Measurements from ENCODE around the gene BEND6.

Gene BEND6

DNA sequence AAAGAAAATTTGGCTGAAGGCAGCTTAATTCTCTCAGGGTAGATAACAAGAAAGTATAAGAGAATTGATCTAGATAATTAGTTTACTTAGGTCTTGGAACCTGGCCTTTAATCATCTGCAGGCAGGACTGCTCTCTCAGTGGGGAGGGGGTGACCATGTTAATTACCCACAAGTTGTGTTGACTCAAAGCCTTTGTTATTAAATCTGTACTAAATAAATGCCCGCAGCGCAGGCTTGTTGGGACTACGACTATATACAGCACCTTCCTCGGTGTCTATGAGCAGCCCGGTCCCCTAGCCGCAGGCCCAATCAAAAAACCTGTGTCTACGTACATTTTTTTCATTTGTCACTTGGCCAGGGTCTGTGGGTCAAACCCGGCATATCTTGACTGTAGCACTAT is 119.5 kb downstream of the BEND6 start:
- no peak for TF ChIP-seq ZFX (IDR thresholded peaks at IDR 0.05)
- TF ChIP-seq, protein P1, sequence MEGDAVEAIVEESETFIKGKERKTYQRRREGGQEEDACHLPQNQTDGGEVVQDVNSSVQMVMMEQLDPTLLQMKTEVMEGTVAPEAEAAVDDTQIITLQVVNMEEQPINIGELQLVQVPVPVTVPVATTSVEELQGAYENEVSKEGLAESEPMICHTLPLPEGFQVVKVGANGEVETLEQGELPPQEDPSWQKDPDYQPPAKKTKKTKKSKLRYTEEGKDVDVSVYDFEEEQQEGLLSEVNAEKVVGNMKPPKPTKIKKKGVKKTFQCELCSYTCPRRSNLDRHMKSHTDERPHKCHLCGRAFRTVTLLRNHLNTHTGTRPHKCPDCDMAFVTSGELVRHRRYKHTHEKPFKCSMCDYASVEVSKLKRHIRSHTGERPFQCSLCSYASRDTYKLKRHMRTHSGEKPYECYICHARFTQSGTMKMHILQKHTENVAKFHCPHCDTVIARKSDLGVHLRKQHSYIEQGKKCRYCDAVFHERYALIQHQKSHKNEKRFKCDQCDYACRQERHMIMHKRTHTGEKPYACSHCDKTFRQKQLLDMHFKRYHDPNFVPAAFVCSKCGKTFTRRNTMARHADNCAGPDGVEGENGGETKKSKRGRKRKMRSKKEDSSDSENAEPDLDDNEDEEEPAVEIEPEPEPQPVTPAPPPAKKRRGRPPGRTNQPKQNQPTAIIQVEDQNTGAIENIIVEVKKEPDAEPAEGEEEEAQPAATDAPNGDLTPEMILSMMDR (conservative IDR thresholded peaks at IDR 0.05), result no peak
- H3K27ac ChIP-seq, result no peak overlapping the region

DNA sequence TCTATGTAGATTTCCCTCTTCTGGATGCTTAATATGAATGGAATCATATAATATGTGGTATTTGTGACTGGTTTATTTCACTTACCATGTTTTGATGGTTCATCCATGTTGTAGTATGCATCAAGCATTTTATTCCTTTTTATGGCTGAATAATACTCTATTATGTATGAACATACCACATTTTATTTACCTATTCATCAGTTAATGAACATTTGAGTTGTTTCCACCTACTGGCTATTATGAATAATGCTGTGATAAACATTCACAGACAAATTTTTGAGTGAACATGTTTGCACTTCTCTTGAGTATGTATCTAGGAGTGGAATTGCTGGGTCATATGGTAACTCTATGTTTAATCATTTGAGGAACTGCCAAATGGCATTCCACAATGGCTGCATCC is 120.2 kb downstream of the BEND6 start:
- TF ChIP-seq, protein P1 (conservative IDR thresholded peaks at IDR 0.05), result peak; percentile 22
- no peak for TF ChIP-seq ZFX (IDR thresholded peaks at IDR 0.05)
- H3K27ac ChIP-seq, result no peak overlapping the region

Measured in C4-2B (cell line).